ENCODE measurements around the gene DKK3. TPM values are rescaled to one million over a fixed set of nuclear protein-coding genes. Genes with fewer than 3 reads are reported as not detected.

Gene DKK3
- total RNA-seq, 1 donor from 2014 or later: 23.9 TPM

GRCh38 chr11:12003336-12003735 lies 5.1 kb downstream of the DKK3 start:
- peaks cover 10% of the 10 kb centered on the region for H3K4me1 Mint-ChIP-seq
- Histone ChIP-seq H3K4me1 (no peaks in the 10 kb centered on the region), H3K4me3 (no peak overlapping the region), H3K36me3 (peaks cover 4% of the 10 kb centered on the region), H3K9me3 (ENCODE audit: low read depth) (no peaks in the 10 kb centered on the region), H3K9ac (no peak overlapping the region), H3K79me2 (ENCODE audit: low read depth) (no peaks in the 10 kb centered on the region), H2AFZ (replicated peaks) (no peak overlapping the region), H4K20me1 (ENCODE audit: low read depth) (peaks cover 19% of the 10 kb centered on the region), H3K4me2 (no peak overlapping the region), H3K27me3 (peaks cover 15% of the 10 kb centered on the region), H3F3A (ENCODE audit: low read depth) (peaks cover 5% of the 10 kb centered on the region), H3K27ac (no peak overlapping the region)
- no peak overlapping the region for H3K27ac Mint-ChIP-seq
- H3K36me3 Mint-ChIP-seq: peaks cover 22% of the 10 kb centered on the region
- TF ChIP-seq EZH2phosphoT487 (IDR thresholded peaks at IDR 0.05): no peak
- no peak for TF ChIP-seq CTCF (IDR thresholded peaks at IDR 0.05)
- TF ChIP-seq EZH2 (IDR thresholded peaks at IDR 0.05): no peak
- no peak overlapping the region for H3K4me3 Mint-ChIP-seq
- no peaks in the 10 kb centered on the region for H3K9me3 Mint-ChIP-seq
- DNase-seq (ENCODE audit: low spot score): no peak
- no peaks in the 10 kb centered on the region for H3K27me3 Mint-ChIP-seq (ENCODE audit: insufficient read depth, low read depth)

GRCh38 chr11:12001186-12001585 lies 7.2 kb downstream of the DKK3 start:
- Histone ChIP-seq H3K4me3 (no peak overlapping the region), H3K79me2 (ENCODE audit: low read depth) (no peaks in the 10 kb centered on the region), H3K36me3 (peaks cover 4% of the 10 kb centered on the region), H3K27ac (no peak overlapping the region), H3K9ac (no peak overlapping the region), H3K27me3 (no peaks in the 10 kb centered on the region), H3K4me2 (no peak overlapping the region), H4K20me1 (ENCODE audit: low read depth) (no peaks in the 10 kb centered on the region), H3F3A (ENCODE audit: low read depth) (no peaks in the 10 kb centered on the region), H3K9me3 (ENCODE audit: low read depth) (no peaks in the 10 kb centered on the region), H3K4me1 (no peaks in the 10 kb centered on the region), H2AFZ (replicated peaks) (no peak overlapping the region)
- no peaks in the 10 kb centered on the region for H3K9me3 Mint-ChIP-seq
- no peak overlapping the region for H3K27ac Mint-ChIP-seq
- H3K4me3 Mint-ChIP-seq: no peak overlapping the region
- H3K36me3 Mint-ChIP-seq: peaks cover 26% of the 10 kb centered on the region
- peaks cover 8% of the 10 kb centered on the region for H3K4me1 Mint-ChIP-seq
- TF ChIP-seq CTCF (IDR thresholded peaks at IDR 0.05) (no peak), EZH2phosphoT487 (IDR thresholded peaks at IDR 0.05) (no peak), EZH2 (IDR thresholded peaks at IDR 0.05) (no peak)
- no peaks in the 10 kb centered on the region for H3K27me3 Mint-ChIP-seq (ENCODE audit: insufficient read depth, low read depth)
- DNase-seq (ENCODE audit: low spot score): no peak

- H3K27me3 Mint-ChIP-seq (ENCODE audit: insufficient read depth, low read depth): no peaks in the 10 kb centered on the region
- Histone ChIP-seq H3K4me3 (no peak overlapping the region), H3K9ac (no peak overlapping the region), H3K4me2 (no peak overlapping the region), H3K36me3 (peaks cover 4% of the 10 kb centered on the region), H3K4me1 (no peaks in the 10 kb centered on the region), H3K27me3 (no peaks in the 10 kb centered on the region), H3K79me2 (ENCODE audit: low read depth) (no peaks in the 10 kb centered on the region), H3K9me3 (ENCODE audit: low read depth) (no peaks in the 10 kb centered on the region), H2AFZ (replicated peaks) (no peak overlapping the region), H3F3A (ENCODE audit: low read depth) (no peaks in the 10 kb centered on the region), H3K27ac (no peak overlapping the region), H4K20me1 (ENCODE audit: low read depth) (no peaks in the 10 kb centered on the region)
- peaks cover 23% of the 10 kb centered on the region for H3K4me1 Mint-ChIP-seq
- no peak for DNase-seq (ENCODE audit: low spot score)
- TF ChIP-seq EZH2phosphoT487 (IDR thresholded peaks at IDR 0.05): no peak
- no peaks in the 10 kb centered on the region for H3K9me3 Mint-ChIP-seq
- H3K36me3 Mint-ChIP-seq: peaks cover 27% of the 10 kb centered on the region
- H3K4me3 Mint-ChIP-seq: no peak overlapping the region
- H3K27ac Mint-ChIP-seq: no peak overlapping the region
Measured at GRCh38 chr11:11998091-11998781, 10.2 kb downstream of the DKK3 start.

GRCh38 chr11:11997049-11997322 lies 11.4 kb downstream of the DKK3 start:
- Histone ChIP-seq H4K20me1 (ENCODE audit: low read depth) (no peaks in the 10 kb centered on the region), H3K9me3 (ENCODE audit: low read depth) (no peaks in the 10 kb centered on the region), H3K36me3 (peaks cover 1% of the 10 kb centered on the region), H3K27me3 (no peaks in the 10 kb centered on the region), H2AFZ (replicated peaks) (no peak overlapping the region), H3K9ac (no peak overlapping the region), H3K4me3 (no peak overlapping the region), H3K4me2 (no peak overlapping the region), H3K79me2 (ENCODE audit: low read depth) (no peaks in the 10 kb centered on the region), H3F3A (ENCODE audit: low read depth) (no peaks in the 10 kb centered on the region), H3K4me1 (no peaks in the 10 kb centered on the region), H3K27ac (no peak overlapping the region)
- H3K4me3 Mint-ChIP-seq: no peak overlapping the region
- H3K36me3 Mint-ChIP-seq: peaks cover 27% of the 10 kb centered on the region
- no peaks in the 10 kb centered on the region for H3K9me3 Mint-ChIP-seq
- TF ChIP-seq CTCF (IDR thresholded peaks at IDR 0.05) (no peak), EZH2phosphoT487 (IDR thresholded peaks at IDR 0.05) (no peak), EZH2 (IDR thresholded peaks at IDR 0.05) (no peak)
- DNase-seq (ENCODE audit: low spot score): no peak
- H3K27me3 Mint-ChIP-seq (ENCODE audit: insufficient read depth, low read depth): no peaks in the 10 kb centered on the region
- no peak overlapping the region for H3K27ac Mint-ChIP-seq
- H3K4me1 Mint-ChIP-seq: peaks cover 26% of the 10 kb centered on the region

All from neural progenitor cell (in vitro differentiated cells).